Measurements from ENCODE around the gene KANSL1. TPM values are rescaled to one million over a fixed set of nuclear protein-coding genes. Genes with fewer than 3 reads are reported as not detected.
A peak's percentile ranks its signal among the peaks of the same experiment; 100 is the strongest.
"Not testable (repeated sequence)": the region's sequence is repeated elsewhere in the genome, so short reads cannot be mapped to it uniquely, and the experiment has no call there.

KANSL1 gene
- total RNA-seq, 4 donors from 2014 or later = 91.3 to 120 (median 105) TPM

GRCh38 chr17:46117850-46118696 lies 75.2 kb downstream of the KANSL1 start:
- Histone ChIP-seq H3K27me3 (no peaks in the 10 kb centered on the region), H3K4me1 (peaks cover 0 to 87% (median 45%) of the 10 kb centered on the region in 4 donors), H3K36me3 (no peaks in the 10 kb centered on the region)

GRCh38 chr17:46117117-46117516 lies 76.1 kb downstream of the KANSL1 start:
- no peak overlapping the region for H3K27ac ChIP-seq
- TF ChIP-seq, protein P1, sequence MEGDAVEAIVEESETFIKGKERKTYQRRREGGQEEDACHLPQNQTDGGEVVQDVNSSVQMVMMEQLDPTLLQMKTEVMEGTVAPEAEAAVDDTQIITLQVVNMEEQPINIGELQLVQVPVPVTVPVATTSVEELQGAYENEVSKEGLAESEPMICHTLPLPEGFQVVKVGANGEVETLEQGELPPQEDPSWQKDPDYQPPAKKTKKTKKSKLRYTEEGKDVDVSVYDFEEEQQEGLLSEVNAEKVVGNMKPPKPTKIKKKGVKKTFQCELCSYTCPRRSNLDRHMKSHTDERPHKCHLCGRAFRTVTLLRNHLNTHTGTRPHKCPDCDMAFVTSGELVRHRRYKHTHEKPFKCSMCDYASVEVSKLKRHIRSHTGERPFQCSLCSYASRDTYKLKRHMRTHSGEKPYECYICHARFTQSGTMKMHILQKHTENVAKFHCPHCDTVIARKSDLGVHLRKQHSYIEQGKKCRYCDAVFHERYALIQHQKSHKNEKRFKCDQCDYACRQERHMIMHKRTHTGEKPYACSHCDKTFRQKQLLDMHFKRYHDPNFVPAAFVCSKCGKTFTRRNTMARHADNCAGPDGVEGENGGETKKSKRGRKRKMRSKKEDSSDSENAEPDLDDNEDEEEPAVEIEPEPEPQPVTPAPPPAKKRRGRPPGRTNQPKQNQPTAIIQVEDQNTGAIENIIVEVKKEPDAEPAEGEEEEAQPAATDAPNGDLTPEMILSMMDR (IDR thresholded peaks at IDR 0.05) = no peak

More at GRCh38 chr17:46117850-46118696, 75.2 kb downstream of the KANSL1 start:
- Histone ChIP-seq H3K9me3 (no peaks in the 10 kb centered on the region), H3K4me3 (no peak overlapping the region), H3K27ac (peak overlapping the region in 1 of 4 donors; percentile 28)
- WGBS, 2 donors = 18 to 20% methylated on average over 5 of the region's 5 CpGs
- TF ChIP-seq, protein P1 (IDR thresholded peaks at IDR 0.05) = no peak
- no peak for TF ChIP-seq EP300 (IDR thresholded peaks at IDR 0.05)
- TF ChIP-seq POLR2A (IDR thresholded peaks at IDR 0.05) = no peak
- no peak for DNase-seq (ENCODE audit: low spot score in 2 of 2)

DNA sequence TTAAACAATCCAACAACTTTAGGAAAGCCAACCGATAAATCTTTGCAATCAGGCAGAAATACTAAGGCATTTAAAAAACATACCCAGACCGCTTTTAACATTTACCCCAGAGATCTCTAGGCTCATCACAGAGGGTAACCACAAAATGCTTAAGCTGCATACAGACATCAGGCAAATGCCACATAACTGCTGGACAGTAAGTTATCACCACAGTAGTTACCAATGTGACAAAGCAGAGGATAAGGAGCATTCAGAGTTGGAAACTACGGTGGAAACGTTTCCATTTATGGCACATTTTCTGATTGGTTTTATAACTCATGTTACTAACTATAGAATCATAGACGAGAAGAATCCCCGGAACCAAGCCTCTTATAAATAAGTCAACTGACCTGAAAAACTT lies 77.5 kb downstream of the KANSL1 start:
- TF ChIP-seq, protein P1 (IDR thresholded peaks at IDR 0.05) = no peak
- TF ChIP-seq EP300 (IDR thresholded peaks at IDR 0.05) = no peak
- TF ChIP-seq POLR2A (IDR thresholded peaks at IDR 0.05) = no peak
- no peak overlapping the region for H3K4me3 ChIP-seq
- no peak overlapping the region for H3K27ac ChIP-seq
- no peaks in the 10 kb centered on the region for H3K36me3 ChIP-seq
- 60 to 69% methylated on average over 6 of the region's 6 CpGs for WGBS, 2 donors
- DNase-seq (ENCODE audit: low spot score in 2 of 2) = no peak
- H3K27me3 ChIP-seq = no peaks in the 10 kb centered on the region
- H3K9me3 ChIP-seq = no peaks in the 10 kb centered on the region
- peaks cover 0 to 77% (median 26%) of the 10 kb centered on the region in 4 donors for H3K4me1 ChIP-seq

More at GRCh38 chr17:46117117-46117516, 76.1 kb downstream of the KANSL1 start:
- no peaks in the 10 kb centered on the region for H3K9me3 ChIP-seq
- peaks cover 0 to 82% (median 38%) of the 10 kb centered on the region in 4 donors for H3K4me1 ChIP-seq
- no peaks in the 10 kb centered on the region for H3K27me3 ChIP-seq
- H3K4me3 ChIP-seq = no peak overlapping the region
- 61 to 78% methylated on average over 3 of the region's 3 CpGs for WGBS, 2 donors
- no peaks in the 10 kb centered on the region for H3K36me3 ChIP-seq
- no peak for DNase-seq (ENCODE audit: low spot score in 2 of 2)

GRCh38 chr17:46111236-46111635 lies 82.0 kb downstream of the KANSL1 start:
- not testable (repeated sequence) for H3K27ac ChIP-seq; H3K36me3 ChIP-seq; H3K9me3 ChIP-seq; DNase-seq (ENCODE audit: low spot score in 2 of 2); H3K27me3 ChIP-seq; H3K4me3 ChIP-seq
- WGBS, 2 donors = 91 to 92% methylated on average over 11 of the region's 11 CpGs
- H3K4me1 ChIP-seq = peaks cover 0 to 81% (median 34%) of the 10 kb centered on the region in 4 donors

- 66 to 82% methylated on average over 1 of the region's 1 CpG for WGBS, 2 donors
- TF ChIP-seq POLR2A (IDR thresholded peaks at IDR 0.05) (no peak), EP300 (IDR thresholded peaks at IDR 0.05) (no peak)
Measured at GRCh38 chr17:46110219-46110618, 83.0 kb downstream of the KANSL1 start.

GRCh38 chr17:46109603-46110189 lies 83.5 kb downstream of the KANSL1 start:
- H3K27me3 ChIP-seq = no peaks in the 10 kb centered on the region
- H3K36me3 ChIP-seq = no peaks in the 10 kb centered on the region
- H3K9me3 ChIP-seq = no peaks in the 10 kb centered on the region
- H3K4me3 ChIP-seq = no peak overlapping the region
- 35 to 46% methylated on average over 2 of the region's 2 CpGs for WGBS, 2 donors
- TF ChIP-seq, protein P1 (IDR thresholded peaks at IDR 0.05) = no peak
- TF ChIP-seq POLR2A (IDR thresholded peaks at IDR 0.05) = no peak
- TF ChIP-seq EP300 (IDR thresholded peaks at IDR 0.05) = no peak
- no peak for DNase-seq (ENCODE audit: low spot score in 2 of 2)
- no peak overlapping the region for H3K27ac ChIP-seq
- H3K4me1 ChIP-seq = peaks cover 0 to 69% (median 27%) of the 10 kb centered on the region in 4 donors

More at GRCh38 chr17:46110219-46110618, 83.0 kb downstream of the KANSL1 start:
- H3K4me1 ChIP-seq = peaks cover 0 to 73% (median 29%) of the 10 kb centered on the region in 4 donors
- H3K27me3 ChIP-seq = no peaks in the 10 kb centered on the region
- no peak overlapping the region for H3K4me3 ChIP-seq
- no peaks in the 10 kb centered on the region for H3K9me3 ChIP-seq
- no peaks in the 10 kb centered on the region for H3K36me3 ChIP-seq
- DNase-seq (ENCODE audit: low spot score in 2 of 2) = no peak
- no peak overlapping the region for H3K27ac ChIP-seq
